GM12878 (cell line): ENCODE data around the gene JADE2. TPM values are rescaled to one million over a fixed set of nuclear protein-coding genes. Genes with fewer than 3 reads are reported as not detected.

Experiments
- CHD4 ChIP-seq: fragments of 200-600 bp; sonication (generic); IDR thresholded peaks from 2 replicates; pipeline ENCODE4 v1.6.1; 2016; ENCODE audit warnings: mild to moderate bottlenecking
- CREM ChIP-seq: IDR thresholded peaks from 2 replicates; pipeline ENCODE4 v1.6.1; 2014; ENCODE audit warnings: antibody characterized with exemption, low read depth
- E2F4 ChIP-seq: IDR thresholded peaks from 2 replicates; pipeline ENCODE4 v1.6.1; 2012; ENCODE audit warnings: low read depth, low read length, improper control_type of control experiment
- HDAC2 ChIP-seq: fragments of 200-600 bp; sonication (generic); IDR thresholded peaks from 2 replicates; pipeline ENCODE4 v1.6.1; 2017
- JUND ChIP-seq: IDR thresholded peaks from 2 replicates; pipeline ENCODE4 v1.6.1; 2012; ENCODE audit warnings: low read depth, mild to moderate bottlenecking, low read length, improper control_type of control experiment, moderate library complexity
- NKRF ChIP-seq: fragments of 450-650 bp; conservative IDR thresholded peaks from 2 replicates; pipeline ENCODE4 v1.6.1; 2017; ENCODE audit warnings: mild to moderate bottlenecking, moderate library complexity
- PAX5 ChIP-seq: IDR thresholded peaks from 2 replicates; pipeline ENCODE4 v1.6.1; 2011; ENCODE audit warnings: low read depth, low read length, borderline replicate concordance
- RAD21 ChIP-seq: IDR thresholded peaks from 2 replicates; pipeline ENCODE4 v1.6.1; 2011; ENCODE audit warnings: mild to moderate bottlenecking, low read depth, low read length, moderate library complexity; ENCODE audit not compliant: insufficient read depth
- RAD51 ChIP-seq: fragments of 450-650 bp; IDR thresholded peaks from 2 replicates; pipeline ENCODE4 v1.6.1; 2016; ENCODE audit warnings: moderate library complexity, mild to moderate bottlenecking, inconsistent platforms
- SKIL ChIP-seq: fragments of 450-650 bp; IDR thresholded peaks from 2 replicates; pipeline ENCODE4 v1.6.1; 2017; ENCODE audit warnings: mild to moderate bottlenecking, low read depth, inconsistent platforms; ENCODE audit not compliant: poor library complexity, severe bottlenecking
- SPI1 ChIP-seq: IDR thresholded peaks from 2 replicates; pipeline ENCODE4 v1.6.1; 2011; ENCODE audit warnings: low read depth, mild to moderate bottlenecking, low read length, moderate library complexity, borderline replicate concordance; ENCODE audit not compliant: insufficient read depth
- STAT3 ChIP-seq: IDR thresholded peaks from 2 replicates; pipeline ENCODE4 v1.6.1; 2011; ENCODE audit warnings: low read depth, low read length, improper control_type of control experiment
- TARDBP ChIP-seq: IDR thresholded peaks from 2 replicates; pipeline ENCODE4 v1.6.1; 2016; ENCODE audit warnings: borderline replicate concordance
- WRNIP1 ChIP-seq: IDR thresholded peaks from 2 replicates; pipeline ENCODE4 v1.6.1; 2011; ENCODE audit warnings: low read depth, low read length, improper control_type of control experiment, borderline replicate concordance
- ZNF687 ChIP-seq: fragments of 450-650 bp; IDR thresholded peaks from 2 replicates; pipeline ENCODE4 v1.6.1; 2017; ENCODE audit warnings: mild to moderate bottlenecking, moderate library complexity
- polyA plus RNA-seq, 11 experiments: library from polyadenylated mRNA; depleted of rRNA in 4 of 11; unstranded in 6 of 11; stranded (reverse) in 5 of 11; fragments of >200 nt; fragmentation: Nextera tagmentation in 4 of 11; fragmentation: Illumina TruSeq in 1 of 11; extraction: Ambion mirVana in 4 of 11; extraction: Trizol in 1 of 11; gene quantifications; 1 replicate in 1 of 11; 2 replicates in 10 of 11; pipeline versions ENCODE4 v1.2.1 to v1.2.3, GENCODE V29; 2011 to 2016; ENCODE audit warnings: inconsistent platforms in 2 of 11, missing spikeins in 2 of 11, low read depth in 1 of 11
- total RNA-seq, 4 experiments: library from RNA; depleted of rRNA in 3 of 4; stranded (reverse); fragments of >200 nt in 3 of 4; fragmentation: Illumina TruSeq in 1 of 4; extraction: Trizol in 1 of 4; gene quantifications; 2 replicates each; pipeline versions ENCODE4 v1.2.1 to v1.2.3, GENCODE V29; 2013 to 2021

The JADE2 gene
- total and polyA plus RNA-seq, 10 of the 15 experiments (the other 5 are each of a cell fraction or from before 2014, with no cell fraction given), result 1.5 to 67.0 (median 22.4) TPM

- TF ChIP-seq ZNF687, result no peak
- TF ChIP-seq CHD4, result no peak
- TF ChIP-seq STAT3, result no peak
- no peak for TF ChIP-seq SPI1
- peak; percentile 78; the same call in 1 of the 2 replicates for TF ChIP-seq CREM
- TF ChIP-seq JUND, result no peak
- TF ChIP-seq HDAC2, result no peak
- 0 out of 2 replicates have a peak, but pooled peaks have one; percentile 4 for TF ChIP-seq RAD21
- no peak for TF ChIP-seq E2F4
- no peak for TF ChIP-seq RAD51
- TF ChIP-seq TARDBP, result no peak
- no peak for TF ChIP-seq WRNIP1
- TF ChIP-seq SKIL, result peak; percentile 43
- no peak for TF ChIP-seq NKRF
- TF ChIP-seq PAX5, result peak; percentile 0; the same call in 1 of the 2 replicates
Measured at GRCh38 chr5:134524826-134525682, at the start of gene JADE2 (continued).
